Activated CD4-positive, alpha-beta memory T cell treated with anti-CD3 and anti-CD28 coated beads, Interleukin-2, amount 10 ng/mL, durations not matched to agents 7 days and 5 days (primary cell): ENCODE data around the gene RSPO1. TPM values are rescaled to one million over a fixed set of nuclear protein-coding genes. Genes with fewer than 3 reads are reported as not detected.

ENCODE experiments used
- CTCF ChIA-PET: fragments of 350-600 bp; sonication (Branson Sonifier 250); formaldehyde crosslinking; loops from one replicate; lab custom pipeline; 2021; ENCODE audit warnings: antibody characterized with exemption, inconsistent platforms; lab: Charles Lee
- POLR2A ChIA-PET: fragments of 350-600 bp; sonication (Branson Sonifier 250); formaldehyde crosslinking; loops from one replicate; lab custom pipeline; 2021; ENCODE audit warnings: antibody characterized with exemption; lab: Charles Lee
- DNase-seq: peaks from one replicate; pipeline ENCODE4 v3.0.0-alpha.2; 2020
- H3K27ac Mint-ChIP-seq: one replicate; pipeline ENCODE4 v1.8.0; 2021; ENCODE audit warnings: mild to moderate bottlenecking, mixed read lengths
- H3K27me3 Mint-ChIP-seq: one replicate; pipeline ENCODE4 v1.8.0; 2021; ENCODE audit warnings: mixed read lengths
- H3K36me3 Mint-ChIP-seq: one replicate; pipeline ENCODE4 v1.8.0; 2021; ENCODE audit warnings: low read depth, mixed read lengths
- H3K4me1 Mint-ChIP-seq: one replicate; pipeline ENCODE4 v1.8.0; 2021; ENCODE audit warnings: mixed read lengths
- H3K4me3 Mint-ChIP-seq: one replicate; pipeline ENCODE4 v1.8.0; 2021; ENCODE audit warnings: mild to moderate bottlenecking, mixed read lengths
- H3K9me3 Mint-ChIP-seq: one replicate; pipeline ENCODE4 v1.8.0; 2021; ENCODE audit warnings: mixed read lengths
- total RNA-seq, 2 experiments: library from RNA; stranded (reverse); gene quantifications; one replicate each; pipeline ENCODE4 v1.2.3, GENCODE V29; 2021

The RSPO1 gene
- total RNA-seq, 2 experiments from 2014 or later: not detected

DNA sequence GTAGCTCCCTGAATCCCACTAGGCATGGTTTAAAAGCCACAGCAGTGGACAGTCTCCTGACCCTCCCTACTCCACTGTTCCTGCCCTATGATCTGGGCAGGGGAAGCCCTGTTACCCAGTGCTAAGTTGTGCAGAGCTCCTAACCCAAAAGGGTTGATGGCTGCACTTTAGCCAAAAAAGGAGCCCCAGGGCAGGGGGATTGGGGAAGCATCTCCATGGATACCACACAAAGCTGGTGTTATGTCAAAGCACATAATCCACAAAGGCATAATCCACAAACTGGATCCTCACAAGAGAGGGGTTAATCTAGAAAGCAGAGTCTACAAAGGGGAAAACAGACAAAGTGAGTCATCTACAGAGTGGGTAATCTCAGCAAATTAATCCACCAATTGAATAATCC lies 5.7 kb downstream of the RSPO1 start:
- Mint-ChIP-seq H3K4me3 (no peak overlapping the region), H3K27ac (no peak overlapping the region), H3K4me1 (no peaks in the 10 kb centered on the region), H3K27me3 (peaks cover 76% of the 10 kb centered on the region), H3K36me3 (no peaks in the 10 kb centered on the region), H3K9me3 (no peaks in the 10 kb centered on the region)
- ChIA-PET CTCF (no interaction called here), POLR2A (interaction anchor here (0.7 kb wide), 1 partner anchor 10 kb away, joined by 3 read pairs; no protein-coding TSS in a partner anchor)
- no peak for DNase-seq

GRCh38 chr1:37628026-37628556 lies 6.6 kb downstream of the RSPO1 start:
- ChIA-PET POLR2A (no interaction called here), CTCF (no interaction called here)
- H3K27me3 Mint-ChIP-seq: peaks cover 68% of the 10 kb centered on the region
- H3K4me3 Mint-ChIP-seq: no peak overlapping the region
- no peaks in the 10 kb centered on the region for H3K4me1 Mint-ChIP-seq
- no peak for DNase-seq
- no peaks in the 10 kb centered on the region for H3K36me3 Mint-ChIP-seq
- H3K9me3 Mint-ChIP-seq: no peaks in the 10 kb centered on the region
- H3K27ac Mint-ChIP-seq: no peak overlapping the region

- DNase-seq: no peak
- no peak overlapping the region for H3K4me3 Mint-ChIP-seq
- no peaks in the 10 kb centered on the region for H3K9me3 Mint-ChIP-seq
- CTCF ChIA-PET: interaction anchor here (0.6 to 1.2 kb wide), 3 partner anchors 10 to 33 kb away, joined by 4 to 7 read pairs (median 6); no protein-coding TSS in a partner anchor
- POLR2A ChIA-PET: no interaction called here
- no peaks in the 10 kb centered on the region for H3K36me3 Mint-ChIP-seq
- no peak overlapping the region for H3K27ac Mint-ChIP-seq
- peaks cover 39% of the 10 kb centered on the region for H3K27me3 Mint-ChIP-seq
- H3K4me1 Mint-ChIP-seq: no peaks in the 10 kb centered on the region
These were observed 12.6 kb downstream of the RSPO1 start for GRCh38 chr1:37622131-37622530.

- peaks cover 37% of the 10 kb centered on the region for H3K27me3 Mint-ChIP-seq
- H3K36me3 Mint-ChIP-seq: no peaks in the 10 kb centered on the region
- ChIA-PET CTCF (interaction anchor here (1.2 kb wide), 1 partner anchor 21 kb away, joined by 4 read pairs; no protein-coding TSS in a partner anchor), POLR2A (no interaction called here)
- no peak overlapping the region for H3K4me3 Mint-ChIP-seq
- no peaks in the 10 kb centered on the region for H3K9me3 Mint-ChIP-seq
- H3K27ac Mint-ChIP-seq: no peak overlapping the region
- no peak for DNase-seq
- H3K4me1 Mint-ChIP-seq: no peaks in the 10 kb centered on the region
These were observed 13.3 kb downstream of the RSPO1 start for GRCh38 chr1:37621326-37621870.

- Mint-ChIP-seq H3K4me3 (no peak overlapping the region), H3K36me3 (no peaks in the 10 kb centered on the region), H3K9me3 (no peaks in the 10 kb centered on the region), H3K4me1 (no peaks in the 10 kb centered on the region), H3K27me3 (peaks cover 38% of the 10 kb centered on the region), H3K27ac (no peak overlapping the region)
- CTCF ChIA-PET: no interaction called here
- POLR2A ChIA-PET: no interaction called here
- no peak for DNase-seq
These were observed 14.0 kb downstream of the RSPO1 start for GRCh38 chr1:37620707-37621106.

- no peak for DNase-seq
- ChIA-PET CTCF (interaction anchor here (1.0 kb wide), 1 partner anchor 65 kb away, joined by 4 read pairs; no protein-coding TSS in a partner anchor), POLR2A (no interaction called here)
- H3K27ac Mint-ChIP-seq: no peak overlapping the region
- no peaks in the 10 kb centered on the region for H3K9me3 Mint-ChIP-seq
- no peaks in the 10 kb centered on the region for H3K36me3 Mint-ChIP-seq
- no peaks in the 10 kb centered on the region for H3K4me1 Mint-ChIP-seq
- no peak overlapping the region for H3K4me3 Mint-ChIP-seq
- H3K27me3 Mint-ChIP-seq: peaks cover 39% of the 10 kb centered on the region
These were observed 18.4 kb downstream of the RSPO1 start for GRCh38 chr1:37616330-37616729.

DNA sequence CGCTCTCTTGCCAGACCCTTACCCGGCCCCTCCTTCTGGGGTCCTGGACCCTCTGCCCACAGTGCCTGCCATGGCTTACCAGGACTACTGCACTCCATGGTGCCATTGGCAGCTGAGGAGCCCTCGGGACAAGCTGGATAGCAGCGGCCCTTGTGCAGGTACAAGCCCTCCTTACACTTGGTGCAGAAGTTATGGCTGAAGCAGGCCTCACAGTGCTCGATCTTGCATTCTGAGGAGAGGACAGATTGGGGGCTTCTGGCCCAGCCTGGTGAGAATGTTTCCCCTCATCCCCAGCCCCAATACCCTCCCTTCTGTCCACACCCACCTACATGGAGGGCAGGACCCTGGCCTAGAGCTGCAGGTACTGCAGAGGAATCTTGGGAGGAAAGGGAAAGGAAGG lies 20.6 kb downstream of the RSPO1 start:
- Mint-ChIP-seq H3K27me3 (peaks cover 35% of the 10 kb centered on the region), H3K27ac (no peak overlapping the region), H3K4me1 (no peaks in the 10 kb centered on the region), H3K4me3 (no peak overlapping the region), H3K36me3 (no peaks in the 10 kb centered on the region), H3K9me3 (no peaks in the 10 kb centered on the region)
- DNase-seq: no peak
- ChIA-PET POLR2A (no interaction called here), CTCF (interaction anchor here (1.5 kb wide), 1 partner anchor 11 kb away, joined by 4 read pairs; no protein-coding TSS in a partner anchor)

DNA sequence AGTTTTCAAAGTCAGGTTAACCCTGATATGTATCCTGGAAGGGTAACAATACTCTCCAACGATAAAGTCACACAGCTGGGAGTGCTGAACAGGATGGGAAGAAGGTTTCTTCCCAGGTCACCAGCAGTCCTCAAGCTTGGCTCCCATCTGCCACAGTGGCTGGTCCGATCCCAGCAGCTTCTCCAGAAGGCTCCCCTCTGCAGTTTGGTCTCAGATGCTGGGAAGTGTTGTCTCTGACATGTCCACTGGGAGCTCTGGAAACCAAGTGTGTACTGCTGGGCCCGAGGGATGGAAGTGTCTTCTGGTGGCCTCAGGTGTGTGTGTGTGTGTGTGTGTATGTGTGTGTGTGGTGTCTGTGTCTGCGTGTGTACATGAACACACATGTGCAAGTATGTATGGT lies 22.5 kb downstream of the RSPO1 start:
- Mint-ChIP-seq H3K4me3 (no peak overlapping the region), H3K27ac (no peak overlapping the region), H3K9me3 (no peaks in the 10 kb centered on the region), H3K27me3 (peaks cover 22% of the 10 kb centered on the region), H3K4me1 (no peaks in the 10 kb centered on the region), H3K36me3 (no peaks in the 10 kb centered on the region)
- DNase-seq: no peak
- ChIA-PET CTCF (interaction anchor here (0.8 kb wide), 1 partner anchor 10 kb away, joined by 6 read pairs; no protein-coding TSS in a partner anchor), POLR2A (interaction anchor here (1.0 kb wide), 1 partner anchor 14 kb away, joined by 3 read pairs; no protein-coding TSS in a partner anchor)

- DNase-seq: no peak
- Mint-ChIP-seq H3K27ac (no peak overlapping the region), H3K4me3 (no peak overlapping the region), H3K27me3 (peaks cover 9% of the 10 kb centered on the region), H3K9me3 (no peaks in the 10 kb centered on the region), H3K36me3 (no peaks in the 10 kb centered on the region), H3K4me1 (no peaks in the 10 kb centered on the region)
- CTCF ChIA-PET: interaction anchor here (1.3 kb wide), 1 partner anchor 72 kb away, joined by 3 read pairs; no protein-coding TSS in a partner anchor
- POLR2A ChIA-PET: no interaction called here
These were observed 24.7 kb downstream of the RSPO1 start for GRCh38 chr1:37609994-37610393.

- Mint-ChIP-seq H3K27me3 (peaks cover 16% of the 10 kb centered on the region), H3K4me3 (no peak overlapping the region), H3K27ac (no peak overlapping the region), H3K9me3 (no peaks in the 10 kb centered on the region), H3K36me3 (no peaks in the 10 kb centered on the region), H3K4me1 (no peaks in the 10 kb centered on the region)
- DNase-seq: no peak
- CTCF ChIA-PET: interaction anchor here (1.3 kb wide), 1 partner anchor 73 kb away, joined by 3 read pairs; no protein-coding TSS in a partner anchor
- POLR2A ChIA-PET: interaction anchor here (1.0 kb wide), 1 partner anchor 74 kb away, joined by 3 read pairs; no protein-coding TSS in a partner anchor
These were observed 25.7 kb downstream of the RSPO1 start for GRCh38 chr1:37609002-37609401.

DNA sequence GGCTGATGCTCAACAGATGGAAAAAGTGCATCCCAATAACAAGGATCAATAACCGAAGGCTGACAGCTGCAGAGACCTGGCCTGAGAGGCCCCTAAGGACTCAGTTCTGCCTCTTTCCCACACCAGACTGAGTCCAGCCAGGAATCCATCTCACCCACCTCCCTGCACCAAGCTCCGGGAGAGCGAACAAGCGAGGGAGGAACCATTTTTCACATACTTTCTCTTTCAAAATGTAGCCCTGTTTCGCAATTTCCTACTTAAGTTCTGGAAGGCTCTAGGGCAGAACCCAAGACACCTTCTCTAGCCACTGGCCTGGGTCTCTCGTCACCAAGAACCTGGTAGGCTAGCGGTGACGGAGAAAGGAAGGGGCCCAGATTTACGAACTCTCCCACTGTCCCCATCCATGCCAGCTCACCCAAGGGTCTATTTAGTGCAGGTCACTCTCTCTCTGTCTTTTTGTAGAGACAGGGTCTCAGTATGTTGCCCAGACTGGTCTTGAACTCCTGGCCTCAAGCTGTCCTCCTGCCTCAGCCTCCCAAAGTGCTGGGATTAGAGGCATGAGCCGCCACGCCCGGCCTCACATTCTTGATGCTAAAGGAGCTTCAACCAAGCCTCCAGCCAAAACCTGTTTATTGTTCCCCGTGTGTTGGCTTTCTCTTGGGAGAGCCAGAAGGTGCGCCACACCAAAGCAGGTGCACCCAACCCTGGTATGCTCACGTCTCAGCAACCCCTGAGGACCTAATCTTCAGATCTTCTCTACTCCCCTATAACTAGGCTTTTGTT lies 28.0 kb downstream of the RSPO1 start:
- no peak overlapping the region for H3K4me3 Mint-ChIP-seq
- no peaks in the 10 kb centered on the region for H3K9me3 Mint-ChIP-seq

DNA sequence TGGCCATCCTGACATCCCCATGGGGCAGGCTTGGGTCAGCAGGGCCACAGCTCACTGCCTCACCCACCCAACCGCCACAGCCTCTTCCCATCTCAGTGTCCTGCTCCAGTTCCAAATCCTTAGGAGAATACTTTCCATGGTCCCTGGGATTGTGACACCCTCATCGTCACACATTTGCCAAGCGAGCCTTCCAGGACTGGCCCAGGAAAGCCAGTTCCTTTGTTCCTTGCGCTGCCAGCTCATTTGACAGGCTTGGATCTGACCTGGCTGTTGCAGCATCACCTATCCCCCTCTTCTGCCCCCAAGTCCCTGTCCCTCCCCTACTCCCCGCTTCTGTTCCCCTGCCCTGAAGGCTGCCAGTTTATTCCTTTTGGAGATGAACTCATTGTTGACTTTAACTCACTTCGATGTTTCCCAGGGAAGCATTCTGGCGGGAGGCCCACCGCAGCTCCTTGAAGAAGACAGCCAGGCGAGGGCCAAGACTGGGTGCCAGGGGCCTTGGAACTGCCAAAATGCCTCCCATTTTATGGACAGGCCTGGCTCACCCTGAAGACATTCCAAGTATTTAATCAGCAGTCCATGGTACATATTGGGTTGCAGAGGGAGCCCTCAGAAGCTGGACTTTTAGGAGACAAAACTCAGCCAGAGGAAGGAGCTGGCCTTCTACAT lies 28.8 kb downstream of the RSPO1 start:
- no peaks in the 10 kb centered on the region for H3K9me3 Mint-ChIP-seq
- H3K27ac Mint-ChIP-seq: no peak overlapping the region
- H3K4me1 Mint-ChIP-seq: no peaks in the 10 kb centered on the region
- H3K36me3 Mint-ChIP-seq: no peaks in the 10 kb centered on the region
- ChIA-PET CTCF (interaction anchor here (1.0 to 1.2 kb wide), 2 partner anchors 76 kb away, joined by 3 read pairs; no protein-coding TSS in a partner anchor), POLR2A (interaction anchor here (1.2 kb wide), 1 partner anchor 10 kb away, joined by 3 read pairs; the partner anchor contains the start of gene GNL2)
- no peak for DNase-seq
- no peak overlapping the region for H3K4me3 Mint-ChIP-seq
- H3K27me3 Mint-ChIP-seq: peaks cover 9% of the 10 kb centered on the region

More for the DNA sequence above, 28.0 kb downstream of the RSPO1 start:
- Mint-ChIP-seq H3K27me3 (peaks cover 13% of the 10 kb centered on the region), H3K4me1 (no peaks in the 10 kb centered on the region), H3K27ac (no peak overlapping the region), H3K36me3 (no peaks in the 10 kb centered on the region)
- POLR2A ChIA-PET: interaction anchor here (1.2 to 1.3 kb wide), 2 partner anchors 11 kb away, joined by 3 to 4 read pairs; partner anchors contain the start of gene GNL2
- CTCF ChIA-PET: interaction anchor here (1.2 to 1.3 kb wide), 2 partner anchors 75 to 77 kb away, joined by 3 read pairs; no protein-coding TSS in a partner anchor
- DNase-seq: no peak
